Tibial nerve (tissue), 4 donors: ENCODE results near the gene PRKCH.

Experiments used
- EP300 ChIP-seq, 2 donors: sonication (generic); formaldehyde crosslinking; IDR thresholded peaks; one replicate each; pipeline ENCODE4 v1.6.1; 2017; ENCODE audit warnings: antibody characterized with exemption in 2 of 2, mild to moderate bottlenecking in 1 of 2
- POLR2A ChIP-seq, 2 donors: fragments of 450-650 bp; IDR thresholded peaks; one replicate each; pipeline ENCODE4 v1.6.1; 2017; ENCODE audit warnings: antibody characterized with exemption in 2 of 2, mild to moderate bottlenecking in 2 of 2, moderate library complexity in 2 of 2
- TF ChIP-seq, protein P1 (sequence below), 5 experiments: fragments of 200-600 bp in 3 of 5; fragments of 450-650 bp in 2 of 5; sonication (generic) in 3 of 5; IDR thresholded peaks; one replicate each; pipeline ENCODE4 v1.5.1; 2016 to 2019; ENCODE audit warnings: antibody characterized with exemption in 5 of 5, mild to moderate bottlenecking in 3 of 5, moderate library complexity in 2 of 5

DNA sequence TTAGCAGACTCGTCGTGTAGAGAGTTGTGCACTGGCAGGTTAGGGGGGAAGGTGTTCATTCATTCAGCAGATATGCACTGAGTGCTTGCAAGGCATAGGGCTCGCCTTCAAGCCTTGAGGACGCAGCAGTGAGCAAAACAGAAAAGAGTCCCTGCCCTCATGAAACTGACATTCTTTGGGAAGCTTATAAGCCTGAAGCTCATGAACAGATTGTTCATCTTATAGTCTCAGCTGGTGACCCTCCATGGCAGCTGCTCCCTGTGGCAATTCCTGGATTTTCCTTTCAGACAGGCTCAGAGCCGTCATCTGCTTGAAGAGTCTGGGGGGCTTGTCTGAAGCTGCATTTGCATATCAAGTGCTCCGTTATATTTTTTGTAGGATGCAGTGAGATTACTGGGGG, 148.4 kb downstream of the PRKCH start:
- TF ChIP-seq POLR2A (IDR thresholded peaks at IDR 0.05) (no peak), EP300 (IDR thresholded peaks at IDR 0.05) (no peak)
- TF ChIP-seq, protein P1, sequence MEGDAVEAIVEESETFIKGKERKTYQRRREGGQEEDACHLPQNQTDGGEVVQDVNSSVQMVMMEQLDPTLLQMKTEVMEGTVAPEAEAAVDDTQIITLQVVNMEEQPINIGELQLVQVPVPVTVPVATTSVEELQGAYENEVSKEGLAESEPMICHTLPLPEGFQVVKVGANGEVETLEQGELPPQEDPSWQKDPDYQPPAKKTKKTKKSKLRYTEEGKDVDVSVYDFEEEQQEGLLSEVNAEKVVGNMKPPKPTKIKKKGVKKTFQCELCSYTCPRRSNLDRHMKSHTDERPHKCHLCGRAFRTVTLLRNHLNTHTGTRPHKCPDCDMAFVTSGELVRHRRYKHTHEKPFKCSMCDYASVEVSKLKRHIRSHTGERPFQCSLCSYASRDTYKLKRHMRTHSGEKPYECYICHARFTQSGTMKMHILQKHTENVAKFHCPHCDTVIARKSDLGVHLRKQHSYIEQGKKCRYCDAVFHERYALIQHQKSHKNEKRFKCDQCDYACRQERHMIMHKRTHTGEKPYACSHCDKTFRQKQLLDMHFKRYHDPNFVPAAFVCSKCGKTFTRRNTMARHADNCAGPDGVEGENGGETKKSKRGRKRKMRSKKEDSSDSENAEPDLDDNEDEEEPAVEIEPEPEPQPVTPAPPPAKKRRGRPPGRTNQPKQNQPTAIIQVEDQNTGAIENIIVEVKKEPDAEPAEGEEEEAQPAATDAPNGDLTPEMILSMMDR (IDR thresholded peaks at IDR 0.05) = no peak
